Type B pancreatic cell (in vitro differentiated cells): ENCODE results near the gene OR10R2. TPM values are rescaled to one million over a fixed set of nuclear protein-coding genes. Genes with fewer than 3 reads are reported as not detected.

Experiments used
- DNase-seq: peaks from one replicate; pipeline ENCODE4 v3.0.0; 2021; ENCODE audit warnings: mixed read lengths; ENCODE audit not compliant: unreplicated experiment; ENCODE audit errors: extremely low spot score
- H3K27ac Mint-ChIP-seq: 2 replicates; pipeline ENCODE4 v1.8.0; 2021; ENCODE audit warnings: mild to moderate bottlenecking, mixed read lengths
- H3K27me3 Mint-ChIP-seq: 2 replicates; pipeline ENCODE4 v1.8.0; 2021; ENCODE audit warnings: mixed read lengths
- H3K36me3 Mint-ChIP-seq: 2 replicates; pipeline ENCODE4 v1.8.0; 2021; ENCODE audit warnings: mixed read lengths
- H3K4me1 Mint-ChIP-seq: one replicate; pipeline ENCODE4 v1.8.0; 2021; ENCODE audit warnings: mixed read lengths; ENCODE audit not compliant: unreplicated experiment
- H3K4me3 Mint-ChIP-seq: 2 replicates; pipeline ENCODE4 v1.8.0; 2021; ENCODE audit warnings: mild to moderate bottlenecking, mixed read lengths
- H3K9me3 Mint-ChIP-seq: 2 replicates; pipeline ENCODE4 v1.8.0; 2021; ENCODE audit warnings: mixed read lengths
- total RNA-seq: library from RNA; stranded (reverse); gene quantifications from 2 replicates; pipeline ENCODE4 v1.2.1, GENCODE V29; 2021; ENCODE audit warnings: low replicate concordance
- TF ChIP-seq, protein P1 (sequence below): fragments of 200-600 bp; sonication (generic); conservative IDR thresholded peaks from 2 replicates; pipeline ENCODE4 v1.5.0; 2021; ENCODE audit warnings: antibody characterized with exemption, mild to moderate bottlenecking

OR10R2 gene
- total RNA-seq, 1 donor from 2014 or later: not detected

- TF ChIP-seq, protein P1, sequence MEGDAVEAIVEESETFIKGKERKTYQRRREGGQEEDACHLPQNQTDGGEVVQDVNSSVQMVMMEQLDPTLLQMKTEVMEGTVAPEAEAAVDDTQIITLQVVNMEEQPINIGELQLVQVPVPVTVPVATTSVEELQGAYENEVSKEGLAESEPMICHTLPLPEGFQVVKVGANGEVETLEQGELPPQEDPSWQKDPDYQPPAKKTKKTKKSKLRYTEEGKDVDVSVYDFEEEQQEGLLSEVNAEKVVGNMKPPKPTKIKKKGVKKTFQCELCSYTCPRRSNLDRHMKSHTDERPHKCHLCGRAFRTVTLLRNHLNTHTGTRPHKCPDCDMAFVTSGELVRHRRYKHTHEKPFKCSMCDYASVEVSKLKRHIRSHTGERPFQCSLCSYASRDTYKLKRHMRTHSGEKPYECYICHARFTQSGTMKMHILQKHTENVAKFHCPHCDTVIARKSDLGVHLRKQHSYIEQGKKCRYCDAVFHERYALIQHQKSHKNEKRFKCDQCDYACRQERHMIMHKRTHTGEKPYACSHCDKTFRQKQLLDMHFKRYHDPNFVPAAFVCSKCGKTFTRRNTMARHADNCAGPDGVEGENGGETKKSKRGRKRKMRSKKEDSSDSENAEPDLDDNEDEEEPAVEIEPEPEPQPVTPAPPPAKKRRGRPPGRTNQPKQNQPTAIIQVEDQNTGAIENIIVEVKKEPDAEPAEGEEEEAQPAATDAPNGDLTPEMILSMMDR: no peak
- Mint-ChIP-seq H3K4me3 (no peak overlapping the region), H3K36me3 (no peaks in the 10 kb centered on the region), H3K9me3 (no peaks in the 10 kb centered on the region), H3K27ac (no peak overlapping the region), H3K27me3 (peaks cover 8% of the 10 kb centered on the region), H3K4me1 (no peaks in the 10 kb centered on the region)
- DNase-seq: no peak
Measured at GRCh38 chr1:158509471-158510156, 37.6 kb downstream of the OR10R2 start.

DNA sequence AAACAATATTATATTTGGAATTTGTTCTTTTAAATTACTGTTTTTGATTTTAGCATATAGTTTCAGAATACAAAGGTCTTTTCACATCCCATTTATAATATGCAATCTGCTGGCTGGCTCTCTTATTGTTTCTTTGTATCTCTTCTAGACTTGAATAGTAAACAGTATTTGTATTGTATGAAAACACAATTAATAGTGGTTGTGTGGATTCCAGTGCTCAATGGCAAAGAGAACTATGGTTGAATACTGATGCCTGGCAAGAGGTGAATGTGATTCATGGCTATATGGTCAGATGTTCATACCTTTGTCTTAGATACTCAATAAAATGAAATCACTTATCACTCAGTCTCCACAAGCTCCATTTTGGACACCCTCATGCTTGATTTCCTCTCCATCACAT is 44.9 kb downstream of the OR10R2 start:
- no peaks in the 10 kb centered on the region for H3K27me3 Mint-ChIP-seq
- H3K4me1 Mint-ChIP-seq: no peaks in the 10 kb centered on the region
- H3K27ac Mint-ChIP-seq: no peak overlapping the region
- H3K36me3 Mint-ChIP-seq: no peaks in the 10 kb centered on the region
- TF ChIP-seq, protein P1: no peak
- no peak overlapping the region for H3K4me3 Mint-ChIP-seq
- H3K9me3 Mint-ChIP-seq: no peaks in the 10 kb centered on the region
- no peak for DNase-seq

GRCh38 chr1:158520021-158520420 is 48.0 kb downstream of the OR10R2 start:
- no peak overlapping the region for H3K27ac Mint-ChIP-seq
- H3K9me3 Mint-ChIP-seq: no peaks in the 10 kb centered on the region
- no peaks in the 10 kb centered on the region for H3K4me1 Mint-ChIP-seq
- no peak overlapping the region for H3K4me3 Mint-ChIP-seq
- H3K36me3 Mint-ChIP-seq: no peaks in the 10 kb centered on the region
- no peak for DNase-seq
- TF ChIP-seq, protein P1: no peak
- no peaks in the 10 kb centered on the region for H3K27me3 Mint-ChIP-seq

DNA sequence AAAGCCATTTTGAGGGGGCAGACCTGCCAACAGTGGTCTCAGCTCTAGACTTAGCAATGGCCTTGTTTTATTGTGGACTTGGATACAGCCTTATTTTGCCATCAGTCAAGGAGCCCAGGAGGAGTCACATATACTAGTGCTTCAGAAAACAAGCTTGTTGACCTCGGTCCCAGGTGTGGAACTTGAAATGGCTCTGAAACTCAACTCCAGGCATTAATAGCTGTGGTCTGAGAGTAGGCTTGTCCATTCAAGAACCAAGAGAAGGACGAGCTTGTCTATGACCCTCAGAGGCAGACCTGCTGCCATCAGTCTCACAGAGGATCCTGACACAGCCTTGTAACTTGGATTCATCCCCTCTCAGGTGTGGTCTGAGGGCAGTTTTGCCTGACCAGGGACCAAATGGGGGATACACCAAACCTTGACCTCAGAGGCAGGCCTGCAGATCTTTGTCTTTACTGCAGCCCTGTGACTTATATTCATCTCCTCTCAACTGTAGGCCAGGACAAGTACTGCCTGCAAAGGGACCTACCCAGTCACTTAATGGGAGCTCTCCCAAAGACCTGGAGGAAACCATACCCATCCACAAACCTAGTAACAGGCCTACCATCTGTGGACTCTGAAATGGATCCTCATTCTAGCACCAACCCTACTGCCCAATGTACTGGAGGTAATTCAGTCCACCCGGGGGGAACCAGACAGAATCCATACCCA is 49.1 kb downstream of the OR10R2 start:
- Mint-ChIP-seq H3K4me1 (no peaks in the 10 kb centered on the region), H3K27me3 (no peaks in the 10 kb centered on the region), H3K36me3 (no peaks in the 10 kb centered on the region), H3K9me3 (no peaks in the 10 kb centered on the region), H3K27ac (no peak overlapping the region), H3K4me3 (no peak overlapping the region)
- TF ChIP-seq, protein P1: no peak
- DNase-seq: no peak

DNA sequence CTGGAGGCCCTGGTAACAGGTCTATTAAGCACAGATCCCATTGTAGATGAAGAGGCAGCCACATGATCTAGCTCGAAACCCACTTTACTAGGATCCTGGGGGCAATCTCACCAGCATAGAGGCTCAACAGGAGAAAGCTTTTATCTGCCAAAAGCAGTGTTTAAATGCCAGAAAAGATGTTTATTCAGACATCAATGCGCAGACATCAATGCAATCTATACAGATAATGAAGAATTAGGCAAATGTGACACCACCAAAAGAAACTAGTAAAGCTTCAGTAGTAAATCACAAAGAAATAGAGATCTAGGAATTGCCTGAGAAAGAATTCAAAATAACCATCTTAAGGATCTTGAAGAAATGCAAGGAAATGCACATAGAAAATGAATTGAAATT is 49.6 kb downstream of the OR10R2 start:
- H3K4me3 Mint-ChIP-seq: no peak overlapping the region
- no peaks in the 10 kb centered on the region for H3K4me1 Mint-ChIP-seq
- no peak overlapping the region for H3K27ac Mint-ChIP-seq
- H3K27me3 Mint-ChIP-seq: no peaks in the 10 kb centered on the region
- no peaks in the 10 kb centered on the region for H3K36me3 Mint-ChIP-seq
- H3K9me3 Mint-ChIP-seq: no peaks in the 10 kb centered on the region
- no peak for DNase-seq
- TF ChIP-seq, protein P1: no peak
